ENCODE data around the gene LTC4S.

Gene LTC4S

DNA sequence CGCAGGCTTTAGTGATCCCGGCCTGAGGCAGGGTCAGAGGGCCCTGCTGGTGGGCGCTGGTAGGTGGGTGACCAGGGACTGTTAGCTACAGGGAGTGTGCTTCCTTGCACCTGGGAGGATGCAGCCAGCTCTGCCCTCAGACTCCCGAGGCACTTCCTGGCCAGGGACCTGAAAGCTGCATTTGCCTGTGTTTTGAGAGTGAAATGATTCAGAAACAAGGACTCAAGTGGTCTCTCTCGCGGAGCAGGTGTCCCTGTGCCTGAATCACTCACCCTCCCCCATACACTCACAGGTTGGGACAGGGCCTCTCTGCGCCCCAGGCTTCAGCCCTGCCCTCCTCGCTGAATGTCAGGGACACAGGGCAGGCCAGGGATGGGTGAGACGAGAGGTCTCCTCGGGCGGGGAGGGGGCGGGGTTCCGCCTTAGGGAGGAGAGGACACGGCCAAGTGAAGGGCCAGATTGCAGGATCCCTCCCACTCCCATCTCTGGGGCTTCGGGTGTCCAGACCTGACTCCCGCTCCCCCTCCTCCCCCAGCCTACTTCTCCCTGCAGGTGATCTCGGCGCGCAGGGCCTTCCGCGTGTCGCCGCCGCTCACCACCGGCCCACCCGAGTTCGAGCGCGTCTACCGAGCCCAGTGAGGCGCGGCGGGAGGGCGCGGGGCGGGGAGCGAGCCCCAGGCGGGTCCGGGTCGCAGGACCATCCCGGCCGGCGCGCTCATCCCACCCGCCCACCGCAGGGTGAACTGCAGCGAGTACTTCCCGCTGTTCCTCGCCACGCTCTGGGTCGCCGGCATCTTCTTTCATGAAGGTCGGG is 1.5 kb downstream of the LTC4S start:
- DNase-seq (ENCODE audit: low read depth in 3 of 3, low spot score in 1 of 3): no peak

GRCh38 chr5:179795863-179796833 is 2.4 kb downstream of the LTC4S start:
- DNase-seq (ENCODE audit: low read depth in 3 of 3, low spot score in 1 of 3): peak; percentile 31 to 51 (median 36)

DNA sequence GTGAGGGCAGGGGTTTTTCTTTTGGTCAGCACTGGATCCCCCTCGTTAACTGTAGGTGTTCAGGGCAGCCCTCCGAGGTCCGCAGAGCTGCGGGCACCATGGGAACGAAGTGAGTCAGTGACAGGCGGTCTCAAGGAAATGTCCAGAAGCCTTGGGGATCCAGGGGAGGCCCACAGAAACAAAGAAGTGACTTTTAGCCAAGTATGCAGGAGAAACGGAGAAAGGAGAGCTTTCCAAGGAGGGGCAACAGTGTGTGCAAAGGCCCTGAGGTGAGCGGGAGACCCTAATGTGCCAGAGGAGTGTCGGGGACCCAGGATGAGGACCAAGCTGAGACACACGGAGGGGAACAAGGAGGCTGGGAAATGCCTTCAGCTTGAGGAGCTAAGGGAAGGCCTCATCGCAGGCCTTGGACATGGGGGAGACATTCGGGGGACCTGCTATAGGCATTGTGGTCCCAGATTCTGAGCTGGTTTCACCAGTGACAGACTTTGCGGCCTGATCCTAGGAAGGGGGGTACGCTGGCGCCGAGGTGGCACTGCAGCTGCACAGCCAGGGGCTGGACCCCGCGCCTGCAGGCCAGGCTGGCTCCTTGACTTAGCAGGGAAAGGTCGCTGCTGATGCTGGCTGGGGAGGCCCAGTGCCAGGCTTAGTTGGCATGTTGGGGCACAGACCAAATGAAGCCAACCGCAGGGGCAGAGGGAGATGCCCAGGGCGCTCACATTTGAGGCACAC is 3.3 kb downstream of the LTC4S start:
- no peak for DNase-seq (ENCODE audit: low read depth in 3 of 3, low spot score in 1 of 3)

GRCh38 chr5:179797741-179798140 is 4.0 kb downstream of the LTC4S start:
- no peak for DNase-seq (ENCODE audit: low read depth in 3 of 3, low spot score in 1 of 3)

DNA sequence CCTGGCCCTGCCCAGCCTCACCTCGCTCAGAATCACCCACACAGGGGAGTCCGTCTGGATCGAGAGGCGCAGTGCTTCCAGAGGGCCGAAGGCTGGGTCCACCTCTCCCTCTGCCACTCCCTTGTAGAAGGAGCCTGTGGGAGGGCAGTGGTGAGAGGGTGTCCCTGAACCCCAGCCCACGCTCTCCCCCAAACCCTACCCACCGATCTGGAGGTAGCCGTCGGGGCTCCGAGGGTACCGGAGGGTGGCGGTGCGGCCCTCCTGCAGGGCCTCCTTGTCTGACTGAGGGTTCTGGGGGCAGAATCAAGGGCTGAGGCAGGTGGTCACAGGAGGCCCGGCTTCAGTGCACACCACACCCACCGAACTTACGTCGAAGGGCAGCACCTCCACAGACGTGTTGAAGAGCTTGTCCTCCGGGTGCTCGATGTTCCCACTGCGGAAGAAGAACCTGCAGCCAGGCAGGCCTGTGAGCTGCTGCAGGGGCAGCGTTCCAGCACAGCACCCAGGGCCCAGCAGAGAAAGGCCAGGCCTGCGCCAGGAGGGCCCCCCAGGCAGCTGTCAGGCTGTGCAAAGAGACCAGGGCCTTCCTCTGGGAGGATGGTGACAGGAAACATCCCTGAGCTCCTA is 4.5 kb downstream of the LTC4S start:
- no peak for DNase-seq (ENCODE audit: low read depth in 3 of 3, low spot score in 1 of 3)

GRCh38 chr5:179798771-179799643 is 5.2 kb downstream of the LTC4S start:
- no peak for DNase-seq (ENCODE audit: low read depth in 3 of 3, low spot score in 1 of 3)

DNA sequence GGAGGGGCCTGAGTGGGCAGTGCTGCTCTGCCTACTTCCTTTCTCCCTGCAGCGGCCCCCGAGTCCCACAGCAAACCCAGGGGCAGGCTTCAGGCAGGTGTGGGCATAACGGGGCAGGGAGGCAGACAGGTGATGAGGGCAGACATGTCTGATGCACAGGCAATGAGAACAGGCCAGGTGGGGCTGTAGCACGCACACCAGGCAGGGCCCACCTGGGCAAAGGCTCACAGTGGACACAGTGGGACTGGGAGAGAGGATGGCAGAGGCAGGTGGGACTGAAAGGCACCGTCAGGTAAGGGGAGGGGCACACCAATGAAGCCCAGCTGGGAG is 5.8 kb downstream of the LTC4S start:
- DNase-seq (ENCODE audit: low read depth in 3 of 3, low spot score in 1 of 3): no peak

GRCh38 chr5:179800071-179800695 is 6.4 kb downstream of the LTC4S start:
- no peak for DNase-seq (ENCODE audit: low read depth in 3 of 3, low spot score in 1 of 3)

DNA sequence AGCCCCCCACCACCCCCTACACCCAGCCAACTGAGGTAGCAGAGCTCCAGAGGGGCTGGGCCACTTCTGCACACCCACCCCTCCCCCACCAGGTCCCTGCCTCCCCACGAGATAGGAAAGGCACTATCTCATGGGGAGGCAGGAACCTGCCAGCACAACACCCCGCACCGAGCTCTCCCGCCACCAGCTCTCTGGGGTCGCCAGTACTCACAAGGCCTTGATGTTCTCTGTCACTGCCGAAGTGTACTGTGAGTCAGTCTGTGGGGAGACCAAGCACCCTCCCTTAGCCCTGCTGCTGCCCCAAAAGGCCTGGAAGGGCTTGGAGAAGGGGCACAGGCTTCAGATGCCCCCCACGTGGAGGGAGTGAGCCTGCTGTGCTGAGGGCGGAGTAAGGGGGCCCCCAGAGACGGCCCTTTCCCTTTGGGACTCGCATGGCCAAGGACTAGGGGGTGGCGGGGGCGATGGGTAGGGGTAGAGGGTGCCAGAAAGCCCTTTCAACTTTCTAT is 7.0 kb downstream of the LTC4S start:
- no peak for DNase-seq (ENCODE audit: low read depth in 3 of 3, low spot score in 1 of 3)

DNA sequence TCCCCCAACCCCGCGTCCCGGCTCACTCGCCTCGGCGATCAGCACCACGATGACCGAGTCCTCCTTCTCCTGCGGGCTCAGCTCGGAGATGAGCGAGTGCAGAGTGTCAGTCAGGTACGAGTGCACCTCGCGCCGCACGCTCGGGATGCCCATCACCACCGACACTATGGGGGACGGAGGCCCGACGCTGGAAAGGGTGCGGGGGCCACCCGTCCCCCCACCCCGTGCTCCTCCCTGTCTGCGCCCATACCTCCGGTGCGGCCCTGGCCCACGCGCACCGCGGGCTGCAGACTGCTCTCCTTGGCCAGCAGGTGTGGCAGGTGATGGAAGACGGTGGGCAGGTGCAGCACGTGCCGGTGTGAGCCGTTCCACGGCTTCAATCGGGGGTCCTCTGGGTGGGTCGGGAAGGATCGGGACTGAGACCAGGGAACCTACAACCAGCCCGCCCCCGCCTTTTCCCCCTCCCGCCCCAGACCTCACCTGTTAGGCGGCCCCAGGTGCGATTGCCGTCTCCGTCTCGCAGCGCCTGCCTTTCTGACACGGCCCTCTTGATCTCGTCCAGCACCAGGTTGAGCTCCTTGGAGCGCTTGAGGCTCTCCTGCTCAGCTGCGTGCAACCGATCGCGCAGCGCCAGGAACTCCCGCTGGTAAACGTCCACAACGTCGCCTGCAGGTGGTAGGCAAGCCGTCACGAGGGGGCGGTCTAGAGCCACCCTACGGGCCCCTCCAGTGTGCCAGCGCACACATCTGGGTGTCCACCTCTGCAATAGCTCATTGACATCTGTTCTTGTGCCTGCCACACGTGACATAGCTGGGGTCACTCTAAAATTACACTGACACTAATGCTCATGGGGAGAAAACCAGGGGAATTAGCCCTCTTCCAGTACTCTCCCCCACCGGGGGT is 7.8 kb downstream of the LTC4S start:
- DNase-seq (ENCODE audit: low read depth in 3 of 3, low spot score in 1 of 3): peak; percentile 63 to 84 (median 67)

DNA sequence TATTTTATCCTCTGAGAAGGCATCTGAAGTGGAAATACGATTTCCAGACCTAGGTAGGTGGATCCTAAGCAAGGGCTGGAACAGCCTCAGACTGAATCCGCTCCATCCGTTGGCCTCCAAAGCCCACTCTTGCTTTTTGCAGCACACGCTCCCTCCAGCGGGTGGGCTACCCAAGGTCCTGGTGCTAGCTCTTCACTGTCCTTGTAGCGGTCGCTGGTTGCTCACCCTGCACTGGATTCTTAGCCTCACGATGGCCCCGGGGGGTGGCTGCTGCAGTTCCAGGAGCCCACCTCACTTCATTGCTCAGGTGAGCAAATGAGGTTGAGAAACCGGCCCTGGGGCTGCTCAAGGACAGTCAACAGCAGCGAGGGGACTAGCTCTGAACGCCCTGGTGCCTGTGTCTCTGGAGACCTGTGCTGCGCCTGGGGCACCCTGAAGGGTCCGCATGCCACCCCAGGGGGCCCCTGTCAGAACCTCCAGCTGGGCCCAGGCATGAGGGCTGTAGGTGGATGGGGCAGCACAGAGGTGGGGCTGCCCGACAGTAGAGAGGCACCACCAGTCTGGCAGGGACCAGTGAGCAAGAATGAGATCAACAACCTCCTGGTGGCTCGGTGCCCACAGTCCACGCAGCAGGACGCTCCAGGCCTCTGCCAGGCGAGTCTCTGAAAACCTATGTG is 8.6 kb downstream of the LTC4S start:
- DNase-seq (ENCODE audit: low read depth in 3 of 3, low spot score in 1 of 3): no peak

DNA sequence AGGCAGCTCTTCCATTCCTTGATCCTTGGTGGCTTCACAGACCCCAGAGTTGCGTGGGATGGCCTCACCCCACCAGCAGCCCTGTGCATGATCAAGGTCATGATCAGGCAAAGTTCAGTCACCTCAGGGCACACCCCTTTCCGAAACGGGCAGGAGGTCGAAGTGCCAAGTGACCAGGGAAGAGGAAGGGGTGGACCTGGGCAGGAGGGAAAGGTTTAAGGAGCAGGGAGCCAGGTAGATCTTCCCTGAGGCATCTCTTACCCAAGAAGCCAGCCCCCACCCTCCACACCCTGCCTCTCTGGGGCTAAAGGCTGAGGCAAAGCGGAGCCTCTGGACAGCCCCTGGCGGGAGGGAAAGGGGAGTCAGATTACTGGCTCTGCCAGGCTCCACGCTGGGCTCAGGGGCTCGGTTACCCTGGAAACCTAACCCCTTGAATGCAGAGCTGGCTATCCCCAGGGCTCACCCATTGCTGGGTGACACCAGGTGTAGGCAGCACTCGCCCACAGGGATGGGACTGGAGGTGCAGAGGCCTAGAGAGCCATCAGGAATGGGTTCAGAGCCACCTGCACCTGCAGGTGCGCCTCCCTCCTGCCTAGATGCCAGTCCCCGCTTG is 9.3 kb downstream of the LTC4S start:
- no peak for DNase-seq (ENCODE audit: low read depth in 3 of 3, low spot score in 1 of 3)

- DNase-seq (ENCODE audit: low read depth in 3 of 3, low spot score in 1 of 3): no peak
These were observed 10.1 kb downstream of the LTC4S start for GRCh38 chr5:179803651-179804554.

- DNase-seq (ENCODE audit: low read depth in 3 of 3, low spot score in 1 of 3): no peak
These were observed 10.8 kb downstream of the LTC4S start for GRCh38 chr5:179804555-179804947.

- no peak for DNase-seq (ENCODE audit: low read depth in 3 of 3, low spot score in 1 of 3)
These were observed 11.3 kb downstream of the LTC4S start for GRCh38 chr5:179805070-179805528.

DNA sequence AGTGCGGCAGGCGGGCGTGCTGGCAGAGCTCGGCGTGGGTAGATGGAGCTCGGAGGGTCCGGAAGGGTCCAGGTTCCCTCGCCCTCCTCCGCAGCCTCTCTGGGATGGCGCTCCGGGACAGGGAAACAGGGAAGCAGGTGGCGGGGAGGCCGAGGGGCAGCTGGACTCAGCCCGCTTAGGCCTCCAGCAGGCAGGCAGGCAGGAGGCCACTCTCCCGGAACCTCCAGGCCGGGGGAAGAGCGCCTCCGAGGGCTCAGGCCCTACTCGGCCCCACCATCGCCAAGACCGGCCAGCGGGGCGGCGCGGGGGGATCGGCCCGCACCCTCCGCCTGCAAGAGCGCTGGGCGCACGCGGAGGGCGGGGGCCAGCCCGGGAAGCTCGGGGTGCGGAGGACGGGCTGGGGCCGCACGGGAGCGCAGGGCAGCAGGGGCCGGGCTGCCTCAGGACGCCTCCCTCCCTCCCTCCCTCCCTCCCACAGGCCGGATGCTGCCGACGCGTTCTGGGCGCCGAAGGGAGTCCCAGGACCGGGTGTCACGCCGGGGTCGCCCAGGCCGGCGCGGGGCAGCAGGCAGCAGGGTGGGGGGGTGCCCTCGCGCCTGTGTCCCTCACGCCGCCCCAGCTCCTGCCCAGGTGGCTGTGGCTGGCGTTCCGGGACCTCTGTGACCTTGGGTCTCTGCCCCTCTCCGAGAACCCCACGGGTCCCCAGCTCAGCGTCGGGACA is 11.9 kb downstream of the LTC4S start:
- no peak for DNase-seq (ENCODE audit: low read depth in 3 of 3, low spot score in 1 of 3)

Measured in stimulated activated CD4-positive, alpha-beta T cell treated with anti-CD3 and anti-CD28 coated beads, TNF-alpha, amount 100 ng/mL, for 1 hour (primary cell).